ENCODE measurements around the gene SLC22A8.

- TF ChIP-seq CEBPB (IDR thresholded peaks at IDR 0.05; ENCODE audit: low read depth, low read length): no peak
- TF ChIP-seq POLR2A (IDR thresholded peaks at IDR 0.05; ENCODE audit: low read depth, low read length): no peak
- no peak for TF ChIP-seq USF2 (IDR thresholded peaks at IDR 0.05; ENCODE audit: low read depth, low read length)
- no peak for TF ChIP-seq CTCF (conservative IDR thresholded peaks at IDR 0.05; ENCODE audit: low read depth, low read length)
- TF ChIP-seq MXI1 (IDR thresholded peaks at IDR 0.05; ENCODE audit: borderline replicate concordance, low read depth, low read length): no peak
- TF ChIP-seq FOS (IDR thresholded peaks at IDR 0.05; ENCODE audit: low read depth, low read length): no peak
- no peak for TF ChIP-seq RCOR1 (IDR thresholded peaks at IDR 0.05; ENCODE audit: insufficient replicate concordance, low read length)
- TF ChIP-seq RAD21 (IDR thresholded peaks at IDR 0.05; ENCODE audit: low read length): no peak
- TF ChIP-seq RFX5 (IDR thresholded peaks at IDR 0.05; ENCODE audit: low read depth, low read length): no peak
- TF ChIP-seq BHLHE40 (IDR thresholded peaks at IDR 0.05; ENCODE audit: low read depth, low read length): no peak
- TF ChIP-seq MAFK (IDR thresholded peaks at IDR 0.05; ENCODE audit: low read depth, low read length): no peak
- TF ChIP-seq NFE2L2 (IDR thresholded peaks at IDR 0.05; ENCODE audit: low read depth, low read length): no peak
- no peak for TF ChIP-seq SMC3 (IDR thresholded peaks at IDR 0.05; ENCODE audit: low read depth, low read length)
Measured at GRCh38 chr11:63019506-63019905, 3.9 kb upstream of the SLC22A8 start.

Measured in IMR-90 (cell line).